GM19099 (cell line): Measurements from ENCODE around the gene MYMK.

Experiments
- POLR2A ChIP-seq: IDR thresholded peaks from 3 replicates; pipeline ENCODE4 v1.6.1; 2011; ENCODE audit warnings: low read depth; ENCODE audit not compliant: insufficient read length; ENCODE audit errors: extremely low read depth

MYMK gene

GRCh38 chr9:133464638-133465037 is 60.1 kb downstream of the MYMK start:
- no peak for TF ChIP-seq POLR2A
